Measurements from ENCODE around the gene VSIG4.
"Not testable (repeated sequence)": the region's sequence is repeated elsewhere in the genome, so short reads cannot be mapped to it uniquely, and the experiment has no call there.

Gene VSIG4

GRCh38 chrX:66007851-66008250 lies 32.0 kb downstream of the VSIG4 start:
- DNase-seq, result no peak

DNA sequence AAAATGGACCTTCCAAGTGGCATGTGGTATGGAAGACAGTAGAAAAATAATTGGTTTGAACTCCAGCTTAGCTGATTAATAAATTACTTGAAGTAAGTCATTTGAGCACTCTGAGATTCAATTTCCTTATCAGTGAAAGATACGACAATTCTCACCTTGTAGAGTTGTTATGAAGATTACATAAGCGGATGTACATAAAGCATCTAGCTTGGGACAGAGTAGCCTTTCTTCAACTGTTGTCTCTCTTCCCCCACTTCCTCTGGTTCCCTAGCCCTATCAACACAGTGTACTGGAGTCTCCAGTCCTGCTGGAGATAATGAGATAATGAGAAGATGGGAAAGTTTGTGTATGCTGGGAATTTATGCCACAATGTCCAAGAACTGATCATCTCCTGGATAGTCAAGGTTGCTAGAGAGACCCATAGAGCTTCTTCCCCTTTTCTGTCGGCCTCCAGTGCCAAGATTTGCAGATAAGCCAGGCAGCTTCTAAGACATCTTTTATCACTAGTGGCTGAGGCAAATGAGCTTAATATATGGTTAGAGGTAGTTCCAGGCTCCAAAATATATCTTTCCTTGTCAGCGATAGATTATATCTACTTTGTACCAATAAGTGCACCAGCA lies 33.9 kb downstream of the VSIG4 start:
- no peak for DNase-seq

DNA sequence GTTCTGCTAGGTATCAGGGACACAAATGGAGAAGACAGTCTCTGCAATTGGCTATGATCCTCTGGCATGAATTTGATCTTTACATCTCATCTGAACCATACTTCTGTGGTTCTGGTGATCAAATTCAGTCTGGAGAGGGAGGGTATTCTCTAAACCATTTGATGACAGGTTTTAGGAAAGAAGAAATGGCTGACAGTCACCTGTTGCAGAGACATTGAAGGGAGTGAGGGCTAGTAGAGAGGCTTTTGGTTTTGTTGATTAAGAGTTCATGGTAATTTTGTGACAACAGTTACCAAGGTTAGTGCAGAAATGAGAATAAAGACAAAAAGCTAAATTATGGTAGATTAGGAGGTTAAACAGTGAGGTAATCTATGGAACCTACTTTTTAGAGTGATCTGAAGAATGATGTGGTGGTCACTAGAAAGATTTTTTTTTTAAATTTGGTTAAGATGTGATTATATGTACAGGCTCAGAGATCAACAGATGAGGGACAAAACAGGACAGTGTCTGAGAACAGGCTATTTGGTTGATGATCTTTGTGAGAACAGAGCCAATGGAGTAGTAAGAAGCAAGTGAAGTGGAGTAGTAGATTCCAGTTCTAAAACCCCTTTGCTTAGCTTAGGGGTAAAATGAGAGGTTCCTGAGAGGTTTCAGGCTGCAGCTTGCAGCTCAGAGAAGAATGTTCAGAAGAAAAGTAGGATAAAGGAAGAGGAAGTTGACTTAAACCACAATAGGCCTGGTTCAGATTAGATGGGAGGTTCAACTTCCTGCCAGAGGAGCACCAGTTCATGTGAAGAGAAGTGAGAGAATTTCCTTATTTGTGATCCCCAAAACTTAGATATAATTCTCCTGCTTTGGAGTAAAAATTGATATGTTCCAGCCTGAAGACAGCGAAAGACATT lies 34.7 kb downstream of the VSIG4 start:
- DNase-seq, result peak; percentile 16

GRCh38 chrX:66002824-66003680 lies 36.8 kb downstream of the VSIG4 start:
- no peak for DNase-seq

DNA sequence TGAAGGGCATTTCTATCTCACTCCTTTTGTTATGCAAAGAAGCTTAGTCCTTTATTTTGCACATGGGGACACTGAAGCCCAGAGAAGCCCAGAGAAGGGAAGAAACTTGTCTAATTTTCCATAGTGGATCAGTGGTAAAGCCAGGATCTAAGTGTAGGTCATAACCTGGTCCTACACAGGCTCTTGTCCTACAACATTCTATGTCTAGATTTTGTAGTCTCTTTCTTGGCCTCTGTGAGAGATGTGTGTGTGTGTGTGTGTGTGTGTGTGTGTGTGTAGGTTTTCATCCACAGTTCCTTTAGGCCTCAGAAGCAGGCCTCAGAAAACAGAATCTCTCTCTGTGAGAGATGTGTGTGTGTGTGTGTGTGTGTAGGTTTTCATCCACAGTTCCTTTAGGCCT lies 38.3 kb downstream of the VSIG4 start:
- DNase-seq, result no peak

DNA sequence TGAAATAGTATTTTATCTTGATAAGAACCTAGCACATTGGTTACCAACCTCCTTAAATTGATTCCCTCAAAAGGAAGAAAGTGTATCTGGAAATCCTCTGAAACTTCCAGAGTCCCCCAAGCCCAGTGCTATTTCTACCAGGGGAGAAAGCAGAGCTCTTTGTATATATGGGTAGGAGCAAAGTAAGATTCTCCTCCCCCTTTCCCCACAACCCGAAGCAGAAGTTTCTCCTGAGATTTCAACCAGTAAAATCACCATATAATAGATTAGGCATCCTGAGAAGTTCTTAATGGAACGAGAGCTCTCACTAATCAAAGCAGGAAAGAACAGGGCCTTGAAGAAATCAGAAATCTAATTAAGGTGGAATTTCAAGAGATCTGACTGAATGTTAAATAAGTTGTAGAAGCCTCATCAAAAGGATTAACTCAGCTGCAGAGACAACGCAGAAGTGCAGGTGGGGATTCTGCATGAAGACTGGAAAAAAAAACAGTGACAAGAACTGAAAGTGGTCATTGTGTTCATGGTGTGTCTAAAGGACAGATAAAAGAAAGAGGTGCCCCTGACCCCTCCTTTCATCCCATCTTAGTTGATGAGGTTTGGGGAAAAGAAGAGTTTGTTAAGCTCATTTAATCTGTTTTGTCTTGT lies 39.1 kb downstream of the VSIG4 start:
- no peak for DNase-seq

GRCh38 chrX:66000178-66000577 lies 39.7 kb downstream of the VSIG4 start:
- no peak for DNase-seq

DNA sequence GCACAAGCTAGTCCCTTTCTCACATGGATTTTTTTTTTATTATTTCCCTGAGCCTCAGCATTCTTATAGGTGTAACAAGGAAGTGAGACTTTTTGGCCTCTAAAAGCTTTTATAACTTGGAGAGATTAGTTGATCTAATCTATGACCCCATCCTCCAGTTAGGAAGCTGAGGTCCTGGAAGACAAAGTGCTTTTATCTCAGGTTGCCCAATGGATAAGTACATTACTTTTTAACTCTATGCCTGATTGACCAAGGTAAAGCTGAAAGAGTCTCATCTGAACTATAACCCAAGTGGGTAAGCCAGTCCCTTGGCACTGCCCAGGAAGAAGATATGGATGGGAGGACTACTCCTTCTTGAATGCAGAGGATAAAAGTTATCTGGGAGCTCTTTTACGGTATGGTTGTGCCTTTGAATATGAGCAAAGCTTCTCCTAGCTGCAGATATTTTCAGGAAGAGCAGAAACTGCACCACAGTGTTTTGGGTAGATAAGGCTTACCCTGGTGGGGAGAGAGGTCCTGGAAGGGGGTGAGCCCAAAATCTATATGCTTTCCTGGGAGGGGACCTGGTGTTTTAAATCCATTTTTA lies 40.2 kb downstream of the VSIG4 start:
- DNase-seq, result no peak

DNA sequence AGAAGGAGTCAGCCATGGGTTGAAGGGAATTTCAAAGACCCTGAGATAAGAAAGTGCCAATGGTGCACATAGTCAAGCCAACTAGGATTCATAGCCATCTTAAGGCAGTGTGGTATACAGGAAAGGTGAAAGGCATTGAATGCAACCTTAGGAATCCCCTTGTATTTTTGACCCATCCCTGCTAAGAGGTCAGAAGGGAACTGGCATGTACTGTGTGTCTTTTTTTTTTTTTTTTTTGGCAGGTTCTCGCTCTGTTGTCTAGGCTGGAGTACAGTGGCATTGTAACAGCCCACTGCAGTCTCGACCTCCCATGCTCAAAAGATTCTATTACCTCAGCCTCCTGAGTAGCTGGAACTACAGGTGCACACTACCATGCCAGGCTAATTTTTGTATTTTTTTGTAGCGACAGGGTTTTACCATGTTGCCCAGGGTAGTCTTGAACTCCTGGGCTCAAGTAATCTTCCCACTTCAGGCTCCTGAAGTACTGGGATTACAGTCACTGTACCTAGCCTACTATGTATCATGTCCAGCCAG lies 40.8 kb downstream of the VSIG4 start:
- DNase-seq, result no peak

GRCh38 chrX:65997978-65998717 lies 41.7 kb downstream of the VSIG4 start:
- no peak for DNase-seq

GRCh38 chrX:65994519-65995506 lies 45.1 kb downstream of the VSIG4 start:
- no peak for DNase-seq

DNA sequence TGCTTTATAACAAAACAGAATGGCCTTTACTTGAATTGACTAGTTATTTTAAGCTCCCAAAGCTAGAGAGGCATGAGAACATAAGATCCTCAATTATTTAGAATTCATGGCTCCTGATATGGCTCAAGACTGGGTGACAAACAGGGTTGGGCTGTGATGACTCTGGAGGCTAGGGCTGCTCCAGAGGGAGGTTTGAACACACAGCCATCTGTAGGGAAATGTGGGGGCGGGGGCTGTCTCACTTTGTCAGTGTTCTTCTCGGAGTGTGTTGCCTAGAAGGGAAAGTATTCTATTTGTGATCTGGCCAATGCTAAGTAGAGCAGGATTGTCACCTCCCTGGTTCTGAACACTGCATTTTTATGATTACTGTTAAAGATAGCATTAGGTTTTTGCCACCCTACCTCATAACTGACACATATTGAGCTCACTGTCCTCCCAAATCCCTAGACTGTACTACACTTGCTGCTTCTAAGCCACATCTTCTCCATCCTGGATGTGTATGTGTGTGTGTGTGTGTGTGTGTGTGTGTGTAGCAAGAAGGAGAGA lies 45.9 kb downstream of the VSIG4 start:
- no peak for DNase-seq

DNA sequence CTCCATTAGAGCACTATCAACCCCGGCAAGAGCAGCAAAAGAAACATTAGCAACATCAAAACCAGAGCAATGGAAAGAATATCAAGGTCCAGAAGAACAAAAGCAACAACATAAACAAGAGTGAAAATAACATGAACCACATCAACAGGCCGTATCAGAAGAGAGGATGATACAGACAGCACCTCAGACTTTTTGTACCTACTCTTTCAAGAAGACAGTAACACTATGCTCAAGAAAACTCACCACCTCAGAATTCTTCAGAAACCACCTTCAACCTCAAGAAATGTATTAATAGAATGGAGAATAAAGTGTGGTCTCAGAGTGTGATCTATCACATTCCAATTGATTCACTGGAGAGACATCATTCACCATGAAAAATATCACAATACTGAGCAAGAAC lies 46.5 kb downstream of the VSIG4 start:
- no peak for DNase-seq

DNA sequence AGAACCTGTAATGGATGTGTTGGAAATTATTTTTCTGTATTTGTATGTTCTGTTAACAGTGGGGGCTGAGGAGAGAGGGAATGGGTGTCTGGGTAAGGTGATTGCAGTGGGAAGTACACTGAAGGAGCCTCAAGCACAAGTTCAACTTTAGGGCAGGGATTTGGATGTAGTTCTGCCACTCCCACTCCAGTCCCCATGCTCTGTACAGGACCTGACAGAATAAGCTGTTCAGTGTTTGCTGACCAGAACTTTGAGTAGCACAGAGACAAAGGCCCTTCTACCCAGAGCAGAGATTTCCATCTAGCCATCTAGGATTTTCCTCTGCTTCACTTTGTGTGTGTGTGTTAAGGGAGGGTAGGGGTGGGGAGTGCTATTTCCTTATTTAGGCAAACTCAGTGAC lies 49.2 kb downstream of the VSIG4 start:
- no peak for DNase-seq

DNA sequence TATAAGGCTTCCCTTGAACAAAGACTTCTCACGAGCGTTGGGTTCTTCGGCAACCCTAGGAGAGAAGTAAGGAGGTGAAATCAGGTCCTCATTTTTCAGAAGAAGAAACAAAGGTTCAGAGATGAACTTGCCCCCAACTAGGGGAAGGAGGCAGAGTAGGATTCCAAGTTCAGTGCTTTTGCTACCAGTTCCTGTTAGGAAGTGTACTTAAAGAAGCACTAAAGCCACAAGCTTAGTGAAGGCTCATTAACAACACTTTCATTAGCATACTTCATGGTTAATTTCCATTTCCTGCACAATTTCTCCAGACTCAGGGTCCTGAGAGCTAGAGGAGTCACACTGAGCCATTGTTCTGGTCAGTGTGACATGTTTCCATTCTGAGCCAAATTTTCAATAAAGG lies 52.1 kb downstream of the VSIG4 start:
- no peak for DNase-seq

GRCh38 chrX:65985922-65986588 lies 53.8 kb downstream of the VSIG4 start:
- DNase-seq, result peak; percentile 78

GRCh38 chrX:65985211-65985610 lies 54.7 kb downstream of the VSIG4 start:
- no peak for DNase-seq

DNA sequence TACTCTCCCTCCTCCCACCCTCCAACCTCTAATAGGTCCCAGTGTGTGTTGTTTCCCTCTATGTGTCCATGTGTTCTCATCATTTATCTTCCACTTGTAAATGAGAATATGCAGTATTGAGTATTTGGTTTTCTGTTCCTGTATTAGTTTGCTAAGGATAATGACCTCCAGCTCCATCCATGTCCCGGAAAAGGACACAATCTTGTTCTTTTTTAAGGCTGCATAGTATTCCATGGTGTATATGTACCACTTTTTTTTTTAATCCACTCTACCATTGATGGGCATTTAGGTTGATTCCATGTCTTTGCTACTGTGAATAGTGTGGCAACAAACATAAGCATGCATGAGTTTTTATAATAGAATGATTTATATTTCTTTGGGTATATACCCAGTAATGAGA lies 62.7 kb downstream of the VSIG4 start:
- DNase-seq, result not testable (repeated sequence)

- no peak for DNase-seq
Observed at GRCh38 chrX:65976161-65976560, 63.7 kb downstream of the VSIG4 start.
